Mononuclear cell (primary cell): Measurements from ENCODE around the gene MUC20. TPM values are rescaled to one million over a fixed set of nuclear protein-coding genes. Genes with fewer than 3 reads are reported as not detected.
"Not testable (repeated sequence)": the region's sequence is repeated elsewhere in the genome, so short reads cannot be mapped to it uniquely, and the experiment has no call there.

Experiments used
- H3K27me3 ChIP-seq: 2 replicates; pipeline ENCODE4 v1.6.0; 2011; ENCODE audit warnings: low read length, control low read depth; ENCODE audit not compliant: insufficient read depth
- H3K4me1 ChIP-seq: 2 replicates; pipeline ENCODE4 v1.5.1; 2011; ENCODE audit warnings: mild to moderate bottlenecking, low read length, control low read depth; ENCODE audit not compliant: insufficient read depth
- H3K4me3 ChIP-seq: 2 replicates; pipeline ENCODE4 v1.5.1; 2011; ENCODE audit warnings: mild to moderate bottlenecking, low read length, moderate library complexity
- H3K9me3 ChIP-seq: 2 replicates; pipeline ENCODE4 v1.5.1; 2011; ENCODE audit warnings: low read depth, mild to moderate bottlenecking, control low read depth, low read length
- total RNA-seq: library from RNA; depleted of rRNA; stranded (reverse); fragments of >200 nt; gene quantifications from one replicate; pipeline ENCODE4 v1.2.3, GENCODE V29; 2012

MUC20 gene, protein sequence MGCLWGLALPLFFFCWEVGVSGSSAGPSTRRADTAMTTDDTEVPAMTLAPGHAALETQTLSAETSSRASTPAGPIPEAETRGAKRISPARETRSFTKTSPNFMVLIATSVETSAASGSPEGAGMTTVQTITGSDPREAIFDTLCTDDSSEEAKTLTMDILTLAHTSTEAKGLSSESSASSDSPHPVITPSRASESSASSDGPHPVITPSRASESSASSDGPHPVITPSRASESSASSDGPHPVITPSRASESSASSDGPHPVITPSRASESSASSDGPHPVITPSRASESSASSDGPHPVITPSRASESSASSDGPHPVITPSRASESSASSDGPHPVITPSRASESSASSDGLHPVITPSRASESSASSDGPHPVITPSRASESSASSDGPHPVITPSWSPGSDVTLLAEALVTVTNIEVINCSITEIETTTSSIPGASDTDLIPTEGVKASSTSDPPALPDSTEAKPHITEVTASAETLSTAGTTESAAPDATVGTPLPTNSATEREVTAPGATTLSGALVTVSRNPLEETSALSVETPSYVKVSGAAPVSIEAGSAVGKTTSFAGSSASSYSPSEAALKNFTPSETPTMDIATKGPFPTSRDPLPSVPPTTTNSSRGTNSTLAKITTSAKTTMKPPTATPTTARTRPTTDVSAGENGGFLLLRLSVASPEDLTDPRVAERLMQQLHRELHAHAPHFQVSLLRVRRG
- total RNA-seq, result 0.84 TPM

DNA sequence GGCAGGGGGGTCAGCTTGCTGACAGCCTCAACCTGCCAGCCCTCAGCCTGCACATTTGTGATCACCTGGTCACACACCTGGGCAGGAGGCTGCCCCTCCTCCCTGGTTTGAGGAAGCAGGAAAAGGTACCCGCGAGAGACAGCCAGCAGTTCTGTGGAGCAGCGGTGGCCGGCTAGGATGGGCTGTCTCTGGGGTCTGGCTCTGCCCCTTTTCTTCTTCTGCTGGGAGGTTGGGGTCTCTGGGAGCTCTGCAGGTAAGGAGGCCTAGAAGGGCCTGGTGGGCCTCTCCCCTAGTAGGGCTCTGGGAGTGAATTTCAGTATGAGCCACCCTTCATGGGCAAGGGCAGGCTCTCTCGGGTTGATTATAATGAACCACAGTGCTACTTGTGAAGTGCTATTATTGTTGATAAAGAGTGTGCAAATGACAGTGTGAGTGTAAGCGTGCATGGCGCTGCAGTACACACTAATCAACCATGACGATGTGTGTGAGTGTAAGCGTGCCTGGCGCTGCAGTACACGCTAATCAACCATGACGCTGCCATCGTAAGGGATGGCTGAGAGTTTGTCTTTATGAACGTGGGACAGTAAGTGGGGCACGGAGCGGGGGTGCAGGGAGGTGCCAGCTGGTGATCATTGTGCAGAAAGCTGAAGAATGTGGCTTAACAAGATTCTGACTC, at the start of gene MUC20:
MUC20 (plus strand) TSS at position 148 of the 676 bp plus-strand sequence; CDS start at position 178, 30 bp downstream.
- not testable (repeated sequence) for H3K4me3 ChIP-seq, H3K27me3 ChIP-seq, H3K9me3 ChIP-seq, H3K4me1 ChIP-seq

DNA sequence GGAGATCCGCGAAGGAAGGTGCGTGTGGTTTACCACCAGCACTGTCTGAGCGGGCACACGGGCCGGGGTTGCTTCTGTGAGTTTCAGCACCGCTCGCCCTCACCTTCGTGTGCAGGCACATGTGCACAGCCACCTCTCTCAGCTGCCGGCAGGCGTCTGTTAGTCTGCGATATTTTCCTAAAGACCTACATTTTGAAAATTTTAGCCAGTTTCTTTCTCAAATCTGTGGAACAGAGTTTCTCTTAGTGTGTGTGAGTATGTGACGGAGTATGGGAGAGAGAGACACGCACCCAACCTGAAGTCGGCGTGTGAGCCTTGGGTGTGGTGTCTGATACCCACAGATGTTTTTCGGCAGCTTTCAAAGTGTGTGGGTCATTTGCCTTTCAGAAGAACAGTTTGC, 49.5 kb upstream of the MUC20 start:
- H3K9me3 ChIP-seq, H3K4me3 ChIP-seq, H3K27me3 ChIP-seq: not testable (repeated sequence)

DNA sequence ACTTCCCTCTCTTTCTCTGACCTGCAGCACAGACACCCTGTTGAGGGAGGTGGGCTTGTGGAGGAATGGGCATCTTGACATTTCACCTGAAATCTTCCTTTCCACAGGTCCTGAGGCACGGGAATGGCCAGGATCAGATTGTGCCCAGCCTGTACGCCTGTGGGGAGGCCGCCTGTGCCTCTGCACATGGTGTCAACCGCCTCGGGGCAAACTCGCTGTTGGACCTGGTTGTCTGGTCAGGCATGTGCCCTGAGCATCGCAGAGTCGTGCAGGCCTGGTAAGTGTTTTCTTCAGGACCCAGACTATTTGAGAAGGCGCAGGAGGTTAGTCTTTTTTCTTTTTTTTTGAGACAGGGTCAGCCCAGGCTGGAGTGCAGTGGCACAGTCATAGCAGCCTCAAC, 47.1 kb upstream of the MUC20 start:
- H3K4me3 ChIP-seq, H3K4me1 ChIP-seq, H3K27me3 ChIP-seq, H3K9me3 ChIP-seq: not testable (repeated sequence)

More for the DNA sequence above, 49.5 kb upstream of the MUC20 start:
- not testable (repeated sequence) for H3K4me1 ChIP-seq

DNA sequence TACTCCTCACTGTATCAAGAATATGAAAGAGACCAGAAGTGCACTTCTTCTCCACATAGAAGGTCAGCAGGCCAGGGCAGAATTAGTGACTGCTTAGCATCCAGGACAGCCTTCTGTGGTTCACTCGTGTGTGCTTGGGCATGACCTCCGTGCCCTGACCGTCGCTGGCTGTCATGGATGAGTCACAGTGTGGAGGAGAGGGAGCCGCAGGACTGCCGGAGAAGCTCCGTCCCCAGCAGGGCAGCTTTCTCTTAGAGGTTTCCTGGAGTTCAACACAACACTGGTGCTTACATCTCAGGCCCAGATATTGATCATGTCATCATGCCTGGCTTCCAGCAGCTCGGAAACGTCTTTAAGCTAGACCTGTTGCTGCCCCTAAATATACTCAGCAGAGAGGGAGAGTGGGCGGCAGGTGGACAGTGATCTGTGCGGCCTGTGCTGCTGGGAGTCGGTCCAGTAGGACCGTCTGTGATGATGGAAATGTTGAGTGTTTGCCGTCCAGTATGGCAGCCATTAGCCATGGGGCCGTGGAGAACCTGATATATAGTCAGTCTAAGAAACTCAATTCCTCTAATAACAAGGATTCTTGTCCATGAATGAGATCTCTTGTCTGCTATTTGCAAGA, 42.3 kb upstream of the MUC20 start:
- not testable (repeated sequence) for H3K27me3 ChIP-seq, H3K4me1 ChIP-seq, H3K4me3 ChIP-seq, H3K9me3 ChIP-seq

DNA sequence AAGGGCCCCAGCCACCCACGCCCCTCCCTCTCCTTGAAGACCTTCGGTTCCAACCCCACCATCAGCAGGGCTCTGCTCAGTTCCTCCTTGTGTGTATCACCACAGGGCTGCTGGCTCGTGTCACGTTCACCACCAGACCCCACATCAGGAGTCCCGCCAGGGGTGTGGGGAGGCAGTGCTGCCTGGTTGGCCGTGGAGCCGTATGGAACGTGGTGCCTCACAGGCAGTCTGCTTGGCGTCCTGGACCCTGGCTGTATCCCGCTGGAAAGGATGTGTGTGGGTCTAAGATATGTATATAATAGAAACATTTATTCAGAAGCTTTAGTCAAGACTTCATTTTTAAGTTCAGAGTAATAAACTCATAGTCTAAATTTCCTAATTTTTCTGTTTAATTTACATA, 40.1 kb upstream of the MUC20 start:
- not testable (repeated sequence) for H3K4me3 ChIP-seq, H3K9me3 ChIP-seq, H3K4me1 ChIP-seq, H3K27me3 ChIP-seq

DNA sequence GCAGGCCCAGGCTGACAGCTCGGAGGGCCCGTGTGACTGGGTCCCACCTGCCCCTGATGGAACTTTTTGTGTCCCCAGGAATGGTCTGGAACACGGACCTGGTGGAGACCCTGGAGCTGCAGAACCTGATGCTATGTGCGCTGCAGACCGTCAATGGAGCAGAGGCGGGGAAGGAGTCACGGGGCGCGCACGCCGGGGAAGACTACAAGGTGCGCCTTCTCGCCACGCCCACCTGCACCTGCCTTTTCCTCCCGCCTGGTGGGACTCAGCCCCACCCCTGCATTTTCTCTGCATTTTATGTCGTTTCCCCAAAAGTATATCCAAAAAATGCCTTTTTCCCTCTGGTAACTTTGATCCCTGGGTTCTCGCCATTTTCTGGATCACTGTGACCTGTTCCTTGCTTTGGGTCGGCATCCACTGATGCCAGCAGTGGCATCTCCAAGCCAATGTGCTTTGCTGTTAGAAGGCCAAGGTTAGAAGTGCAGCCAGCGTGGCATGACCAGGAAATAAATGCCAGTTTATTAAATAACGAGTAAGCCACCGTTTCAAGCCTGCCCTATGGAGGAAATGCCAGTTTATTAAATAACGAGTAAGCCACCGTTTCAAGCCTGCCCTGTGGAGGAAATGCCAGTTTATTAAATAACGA, 39.2 kb upstream of the MUC20 start:
- H3K4me1 ChIP-seq, H3K27me3 ChIP-seq, H3K4me3 ChIP-seq, H3K9me3 ChIP-seq: not testable (repeated sequence)

DNA sequence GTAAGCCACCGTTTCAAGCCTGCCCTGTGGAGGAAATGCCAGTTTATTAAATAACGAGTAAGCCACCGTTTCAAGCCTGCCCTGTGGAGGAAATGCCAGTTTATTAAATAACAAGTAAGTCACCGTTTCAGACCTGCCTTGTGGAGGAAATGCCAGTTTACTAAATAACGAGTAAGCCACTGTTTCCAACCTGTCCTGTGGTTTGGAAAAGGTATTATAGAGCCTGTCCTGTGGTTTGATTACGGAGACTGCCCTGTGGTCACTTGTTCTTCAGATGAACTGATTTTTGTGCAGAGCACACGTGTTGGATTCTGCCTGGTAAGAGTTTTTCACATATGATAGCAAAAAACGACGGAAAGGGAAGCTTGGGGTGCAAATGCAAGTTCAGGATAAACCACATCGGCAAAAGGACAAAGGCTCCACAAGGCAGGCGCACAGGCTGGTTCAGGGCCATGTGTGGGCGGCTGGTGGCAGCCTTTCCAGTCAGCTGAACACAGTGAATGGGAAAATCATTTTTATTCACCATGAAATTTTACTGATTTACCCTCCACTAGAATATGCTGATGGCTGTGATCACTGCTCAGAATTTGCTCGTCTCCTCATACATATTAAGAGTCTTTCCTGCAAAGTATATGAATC, 38.6 kb upstream of the MUC20 start:
- not testable (repeated sequence) for H3K4me1 ChIP-seq, H3K27me3 ChIP-seq, H3K9me3 ChIP-seq, H3K4me3 ChIP-seq

DNA sequence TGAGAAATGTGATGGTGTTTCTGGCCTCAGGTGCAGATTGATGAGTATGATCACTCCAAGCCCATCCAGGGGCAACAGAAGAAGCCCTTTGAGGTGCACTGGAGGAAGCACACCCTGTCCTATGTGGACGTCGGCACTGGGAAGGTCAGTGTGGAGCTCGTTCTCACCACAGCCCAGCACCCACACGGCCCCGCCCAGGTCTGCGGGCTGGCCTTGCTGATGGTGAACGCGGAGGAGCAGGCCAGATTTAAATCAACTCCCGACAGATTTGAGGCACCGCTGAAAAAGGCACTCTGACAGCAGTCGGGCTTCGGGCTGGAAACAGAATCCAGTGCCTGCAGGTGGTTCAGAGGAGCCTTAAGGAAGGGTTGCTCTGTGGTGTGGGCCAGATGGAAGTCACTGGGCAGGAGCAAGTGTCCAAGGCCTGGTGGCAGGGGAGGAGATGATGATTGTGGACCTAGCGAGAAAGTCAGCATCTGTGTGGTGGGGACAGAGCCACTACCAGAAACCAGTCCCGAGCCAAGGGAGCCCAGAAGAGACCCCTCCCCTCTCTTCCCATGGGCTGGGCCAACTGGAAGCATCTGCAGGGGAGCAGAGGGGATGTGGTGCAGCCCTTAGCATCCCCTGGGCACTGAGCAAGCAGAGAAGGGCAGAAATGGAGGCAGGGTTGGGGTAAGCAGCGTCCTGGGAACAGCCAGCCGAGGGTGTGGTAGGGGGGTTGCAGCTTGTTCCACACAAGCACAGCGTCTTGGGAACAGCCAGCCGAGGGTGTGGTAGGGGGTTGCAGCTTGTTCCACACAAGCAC, 36.9 kb upstream of the MUC20 start:
- not testable (repeated sequence) for H3K4me3 ChIP-seq, H3K9me3 ChIP-seq, H3K4me1 ChIP-seq, H3K27me3 ChIP-seq

DNA sequence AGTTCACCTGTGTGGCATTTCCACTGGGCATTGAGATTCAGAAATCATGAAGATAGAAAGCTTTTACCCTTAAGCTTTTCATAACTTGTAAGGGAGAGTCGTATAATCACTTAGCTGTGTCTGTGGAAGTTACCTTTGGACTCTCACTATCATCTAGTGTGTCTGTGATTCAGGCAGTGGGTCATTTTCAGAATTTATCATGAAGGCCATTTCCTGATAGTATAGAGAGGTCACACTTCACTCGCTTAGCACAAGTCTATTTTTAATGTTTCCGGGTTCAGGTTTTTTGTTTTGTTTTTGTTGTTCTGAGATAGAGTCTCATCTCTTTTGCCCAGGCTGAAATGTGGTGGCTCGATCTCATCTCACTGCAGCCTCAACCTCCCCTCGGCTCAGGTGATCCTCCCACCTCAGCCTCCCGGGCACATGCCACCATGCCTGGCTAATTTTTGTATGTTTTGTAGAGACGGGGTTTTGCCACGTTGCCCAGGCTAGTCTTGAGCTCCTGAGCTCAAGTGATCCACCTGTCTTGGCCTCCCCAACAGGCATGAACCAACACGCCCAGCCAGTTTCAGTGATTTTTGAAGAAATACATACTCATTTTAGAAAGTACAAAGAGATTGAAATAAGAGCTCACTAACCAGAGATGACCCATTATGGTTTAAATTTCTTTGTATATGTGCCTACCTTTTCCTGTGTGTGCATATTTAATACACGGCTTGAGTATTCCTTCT, 36.1 kb upstream of the MUC20 start:
- not testable (repeated sequence) for H3K9me3 ChIP-seq, H3K4me3 ChIP-seq, H3K4me1 ChIP-seq, H3K27me3 ChIP-seq

DNA sequence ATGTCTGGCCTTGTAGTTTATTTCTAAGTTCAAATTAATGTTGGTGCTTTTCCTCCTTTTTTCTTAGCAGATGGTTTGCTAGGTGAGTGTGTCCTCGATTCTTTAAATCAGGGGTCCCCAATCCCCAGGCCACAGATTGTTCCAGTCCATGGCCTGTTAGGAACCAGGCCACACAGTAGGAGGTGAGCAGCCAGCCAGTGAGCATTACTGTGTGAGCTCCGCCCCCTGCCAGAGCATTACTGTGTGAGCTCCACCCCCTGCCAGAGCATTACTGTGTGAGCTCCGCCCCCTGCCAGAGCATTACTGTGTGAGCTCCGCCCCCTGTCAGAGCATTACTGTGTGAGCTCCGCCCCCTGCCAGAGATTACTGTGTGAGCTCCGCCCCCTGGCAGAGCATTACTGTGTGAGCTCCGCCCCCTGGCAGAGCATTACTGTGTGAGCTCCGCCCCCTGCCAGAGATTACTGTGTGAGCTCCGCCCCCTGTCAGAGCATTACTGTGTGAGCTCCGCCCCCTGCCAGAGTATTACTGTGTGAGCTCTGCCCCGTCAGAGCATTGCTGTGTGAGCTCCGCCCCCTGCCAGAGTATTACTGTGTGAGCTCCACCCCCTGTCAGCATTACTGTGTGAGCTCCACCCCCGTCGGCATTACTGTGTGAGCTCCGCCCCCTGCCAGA, 34.1 kb upstream of the MUC20 start:
- not testable (repeated sequence) for H3K4me3 ChIP-seq, H3K4me1 ChIP-seq, H3K9me3 ChIP-seq, H3K27me3 ChIP-seq

DNA sequence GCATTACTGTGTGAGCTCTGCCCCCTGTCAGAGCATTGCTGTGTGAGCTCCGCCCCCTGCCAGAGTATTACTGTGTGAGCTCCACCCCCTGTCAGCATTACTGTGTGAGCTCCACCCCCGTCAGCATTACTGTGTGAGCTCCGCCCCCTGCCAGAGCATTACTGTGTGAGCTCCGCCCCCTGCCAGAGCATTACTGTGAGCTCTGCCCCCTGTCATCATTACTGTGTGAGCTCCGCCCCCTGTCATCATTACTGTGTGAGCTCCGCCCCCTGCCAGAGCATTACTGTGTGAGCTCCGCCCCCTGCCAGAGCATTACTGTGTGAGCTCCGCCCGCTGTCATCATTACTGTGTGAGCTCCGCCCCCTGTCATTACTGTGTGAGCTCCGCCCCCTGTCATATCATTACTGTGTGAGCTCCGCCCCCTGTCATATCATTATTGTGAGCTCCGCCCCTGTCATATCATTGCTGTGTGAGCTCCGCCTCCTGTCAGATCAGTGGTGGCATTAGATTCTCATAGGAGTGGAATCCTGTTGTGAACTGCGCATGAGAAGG, 33.5 kb upstream of the MUC20 start:
- H3K4me3 ChIP-seq, H3K9me3 ChIP-seq: not testable (repeated sequence)

DNA sequence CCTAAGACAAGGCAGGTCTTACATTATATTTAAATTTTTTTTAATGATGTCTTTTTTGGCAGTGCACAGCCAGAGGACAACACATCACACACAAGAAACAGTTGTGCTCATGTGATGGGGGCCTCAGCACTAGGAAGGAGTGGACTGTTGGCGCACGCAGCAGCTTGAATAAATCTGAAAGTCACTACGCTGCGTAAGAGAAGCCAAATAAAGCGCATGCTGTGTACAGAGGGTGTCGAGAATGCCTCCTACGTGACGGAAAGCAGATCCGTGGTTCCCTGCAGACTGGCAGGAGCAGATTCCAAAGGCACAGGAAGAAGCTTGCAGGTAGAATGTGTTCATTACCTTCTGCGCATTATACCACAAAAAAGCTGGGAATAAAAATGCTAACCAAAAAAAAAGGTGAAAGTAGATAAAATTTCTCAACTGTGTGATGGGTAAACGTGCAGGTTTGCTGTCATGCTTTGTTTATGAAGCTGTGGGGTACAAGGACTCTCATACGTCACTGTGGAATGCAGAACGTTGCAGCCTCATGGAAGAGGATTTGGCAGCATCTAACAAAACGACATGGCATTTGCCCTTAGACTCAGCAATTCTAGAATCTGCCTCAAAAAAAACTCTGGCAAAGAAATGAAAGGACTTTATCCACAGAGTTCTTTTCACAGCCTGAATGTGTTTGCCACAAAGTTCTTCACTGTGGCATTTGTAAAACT, 32.2 kb upstream of the MUC20 start:
- H3K9me3 ChIP-seq, H3K4me3 ChIP-seq, H3K27me3 ChIP-seq, H3K4me1 ChIP-seq: not testable (repeated sequence)

More for the DNA sequence above, 33.5 kb upstream of the MUC20 start:
- not testable (repeated sequence) for H3K27me3 ChIP-seq, H3K4me1 ChIP-seq
